Midbrain (tissue), 1 donor: Measurements from ENCODE around the gene MSMB.

Experiments used
- DNase-seq: peaks from one replicate; lab custom pipeline; 2025; lab: John Stamatoyannopoulos, UW

MSMB gene

DNA sequence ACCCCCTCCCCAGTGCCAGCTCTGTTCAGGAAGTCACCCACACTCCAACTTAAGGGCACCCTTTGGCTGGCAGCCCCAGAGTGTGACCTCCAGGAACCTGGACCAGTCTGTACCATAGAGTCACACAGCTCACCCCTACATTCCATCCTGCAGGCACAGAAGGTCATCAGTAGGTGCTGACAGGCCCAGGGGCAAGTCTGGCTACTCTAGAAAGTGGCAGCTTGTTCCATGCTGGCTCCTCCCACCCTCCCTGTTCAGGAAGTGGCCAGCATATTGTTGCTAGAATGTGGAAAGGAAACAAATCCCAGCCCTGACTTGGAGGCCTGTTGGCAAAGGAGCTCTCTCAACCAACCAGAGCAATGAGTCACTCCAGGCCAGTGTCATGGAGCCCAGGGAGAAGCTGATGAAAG is 12.5 kb downstream of the MSMB start:
- no peak for DNase-seq

DNA sequence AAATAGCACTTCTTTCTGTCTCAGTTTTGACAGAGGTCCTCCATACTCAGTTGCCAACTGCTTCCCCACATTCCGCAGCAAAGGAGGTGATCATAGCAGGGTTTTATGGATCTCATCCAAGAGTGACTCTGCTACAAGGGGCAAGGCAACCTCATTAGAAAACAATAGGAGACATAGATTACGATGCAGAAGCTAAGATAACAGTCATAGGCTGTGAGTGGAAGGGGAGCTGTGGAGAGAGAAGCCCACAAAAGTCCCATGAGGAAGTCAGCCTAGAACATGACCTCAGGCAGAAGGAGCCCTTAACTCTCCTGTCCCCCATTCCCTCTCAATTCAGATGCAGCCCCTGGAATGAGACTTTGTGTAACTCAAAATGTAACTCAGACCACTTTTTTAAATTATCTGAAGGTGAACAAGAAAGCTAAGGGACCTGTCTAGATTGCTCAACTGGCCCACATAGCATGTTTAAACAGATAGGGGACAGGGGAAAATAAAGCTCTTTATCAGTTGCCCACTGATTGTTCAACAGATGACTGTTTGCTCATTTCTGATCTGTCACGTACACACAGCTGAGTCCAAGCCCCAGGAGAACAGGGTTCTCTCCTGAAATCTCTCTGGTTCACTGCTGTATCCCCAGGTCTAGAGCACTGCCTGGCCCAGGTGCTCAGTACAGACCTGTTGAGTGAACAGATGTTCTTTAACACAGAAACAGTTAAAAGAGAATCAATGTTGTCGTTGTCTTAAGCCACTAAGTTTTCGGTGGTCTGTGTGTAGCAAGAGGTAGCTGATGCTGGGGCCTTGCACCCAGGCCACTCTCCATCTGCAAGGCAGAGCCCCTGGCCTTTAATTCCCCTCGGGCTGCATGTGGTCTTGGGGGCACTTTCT is 14.2 kb downstream of the MSMB start:
- no peak for DNase-seq

DNA sequence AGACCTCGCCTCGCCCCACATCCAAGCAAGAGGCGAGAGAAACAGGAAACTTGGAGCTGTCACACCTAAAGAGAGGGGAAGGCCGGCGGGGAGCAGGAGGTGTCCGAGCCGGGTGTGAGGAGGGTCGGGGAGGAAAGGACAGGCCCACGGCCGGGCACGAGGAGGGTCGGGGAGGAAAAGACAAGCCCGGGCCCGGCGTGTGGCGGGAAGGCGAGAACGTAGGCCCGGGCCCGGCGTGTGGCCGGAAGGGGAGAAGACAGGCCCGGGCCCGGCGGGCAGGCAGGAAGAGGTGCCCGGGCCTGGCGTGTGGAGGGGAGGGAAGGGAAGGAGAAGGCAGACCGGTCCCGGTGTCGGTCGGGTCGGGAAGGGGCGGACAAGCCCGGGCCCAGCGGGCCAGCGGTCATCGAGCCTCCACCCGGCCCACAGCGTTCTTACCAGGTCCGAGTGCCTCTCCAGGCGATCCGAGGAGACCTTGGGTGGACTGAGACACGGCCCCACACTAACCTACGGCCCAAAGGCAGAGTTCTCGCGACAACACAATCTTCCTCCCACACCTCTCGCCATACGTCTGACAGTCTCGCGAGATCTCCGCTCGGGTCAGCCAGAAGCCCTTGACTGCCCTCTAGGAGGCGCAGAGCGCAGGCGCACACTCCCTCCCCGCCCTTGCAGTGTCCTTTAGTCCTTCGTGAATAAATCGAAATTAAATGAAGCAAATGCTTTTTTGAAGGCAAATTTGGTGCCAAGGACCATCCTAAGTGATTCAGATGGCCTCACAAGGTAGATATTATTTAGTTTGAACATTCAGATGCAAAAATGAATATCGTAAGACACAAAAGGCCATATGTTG is 15.8 kb downstream of the MSMB start, which contains the start of gene NCOA4:
Gene NCOA4, minus strand, starts transcription at position 533 of the 847 bp plus-strand sequence. CDS start 13,943 bp downstream, outside the sequence.
- peak; percentile 95 for DNase-seq

DNA sequence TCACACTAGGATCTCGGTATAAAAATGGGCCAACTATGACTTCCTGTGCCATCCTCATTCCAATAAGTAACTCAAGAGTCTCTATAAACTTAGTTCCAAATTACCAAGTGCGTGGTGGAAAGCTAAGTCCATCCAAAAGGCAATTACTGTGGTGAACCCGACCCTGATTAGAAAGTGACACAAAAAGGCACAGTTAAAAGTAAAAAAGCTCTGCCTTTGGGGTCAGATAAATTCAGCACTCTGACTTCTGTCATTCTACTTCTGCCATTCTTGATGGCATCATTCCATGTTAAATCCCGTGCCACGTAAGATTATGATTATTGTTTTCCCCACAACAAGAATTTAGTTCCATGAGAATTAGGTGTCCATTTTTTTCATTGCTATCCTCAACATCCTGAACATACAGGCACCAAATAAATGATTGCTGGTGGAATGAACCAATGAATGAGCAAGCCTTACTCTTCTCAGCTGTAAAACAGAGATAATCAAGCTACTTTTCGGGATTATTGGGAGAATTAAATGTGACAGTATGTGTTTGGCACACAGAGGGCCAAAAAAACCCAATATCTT is 16.5 kb downstream of the MSMB start:
- DNase-seq: no peak

DNA sequence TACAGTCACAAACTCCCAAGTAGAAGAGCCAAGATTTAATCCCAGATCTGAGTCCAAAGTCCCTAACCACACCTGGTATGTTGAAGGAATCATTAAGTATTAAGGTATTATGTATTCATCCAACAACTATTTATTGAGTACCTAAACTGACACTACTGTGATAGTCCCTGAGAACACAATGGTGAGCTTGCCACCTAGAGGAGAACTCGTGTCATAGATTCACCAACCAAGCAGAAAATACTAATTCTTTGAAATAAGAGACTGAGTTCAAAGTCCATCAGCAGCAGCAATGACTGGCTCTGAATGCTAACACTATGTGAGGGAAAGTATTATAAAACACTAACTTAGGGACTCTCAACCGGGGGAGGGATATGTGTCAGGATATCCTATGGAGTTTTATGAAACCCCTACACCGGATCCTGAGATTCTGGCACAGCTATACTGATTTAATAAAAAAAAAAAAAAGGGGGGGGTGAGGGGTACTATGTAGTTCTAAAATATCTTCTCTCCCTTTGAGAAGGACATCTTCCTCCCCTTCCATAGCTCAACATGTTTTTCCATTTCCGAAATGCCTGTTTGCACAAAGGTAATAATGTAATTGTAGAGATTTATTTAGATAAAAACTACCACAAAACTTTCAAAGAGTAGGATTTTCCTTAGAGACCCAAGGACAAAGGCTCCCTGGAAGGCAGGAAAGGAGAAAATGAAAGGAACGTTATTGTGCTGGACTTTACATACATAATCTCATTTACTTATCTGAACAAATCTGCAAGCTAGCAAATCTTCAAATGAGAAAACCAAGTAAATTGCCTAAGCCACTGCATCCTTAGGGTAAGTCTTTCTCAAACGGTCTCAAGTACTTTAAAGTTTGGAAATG is 17.2 kb downstream of the MSMB start:
- DNase-seq: peak; percentile 21

DNA sequence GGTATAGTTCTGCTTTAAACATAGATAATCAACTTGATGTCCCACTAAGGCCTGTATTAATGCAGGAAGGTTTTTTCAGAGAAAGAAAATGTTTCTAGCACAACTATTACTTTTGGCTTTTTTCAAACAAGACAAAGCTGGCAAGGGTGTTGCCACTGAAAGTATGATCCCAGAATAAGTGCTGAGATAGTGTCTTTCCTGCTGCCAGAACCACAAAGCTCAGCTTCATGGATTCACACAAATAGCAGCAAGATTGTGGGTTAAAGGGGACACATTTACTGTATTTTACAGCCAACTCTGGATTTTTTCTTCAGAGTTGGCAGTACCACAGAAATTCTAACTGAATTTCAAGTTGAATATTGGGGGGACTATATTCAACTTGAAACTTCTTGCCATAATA is 20.0 kb downstream of the MSMB start:
- no peak for DNase-seq

DNA sequence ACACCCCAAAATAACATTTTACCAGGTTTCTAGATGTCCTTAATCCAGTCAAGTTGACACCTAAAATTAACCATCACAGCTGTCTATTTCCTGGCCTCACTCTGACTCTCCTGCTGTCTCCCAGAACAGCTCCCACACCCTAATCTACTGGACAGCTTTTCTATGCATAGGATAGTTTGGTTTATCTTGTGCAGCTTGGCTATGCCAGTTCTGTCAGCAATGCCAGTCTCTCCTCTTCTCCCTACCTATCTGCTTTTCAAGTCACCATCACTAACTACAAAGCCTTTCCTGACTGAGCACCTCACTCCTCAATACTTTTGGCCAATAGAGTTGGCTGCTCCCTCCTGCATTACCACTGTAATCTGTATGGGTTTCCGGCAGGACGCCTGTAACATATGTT is 20.7 kb downstream of the MSMB start:
- DNase-seq: no peak

DNA sequence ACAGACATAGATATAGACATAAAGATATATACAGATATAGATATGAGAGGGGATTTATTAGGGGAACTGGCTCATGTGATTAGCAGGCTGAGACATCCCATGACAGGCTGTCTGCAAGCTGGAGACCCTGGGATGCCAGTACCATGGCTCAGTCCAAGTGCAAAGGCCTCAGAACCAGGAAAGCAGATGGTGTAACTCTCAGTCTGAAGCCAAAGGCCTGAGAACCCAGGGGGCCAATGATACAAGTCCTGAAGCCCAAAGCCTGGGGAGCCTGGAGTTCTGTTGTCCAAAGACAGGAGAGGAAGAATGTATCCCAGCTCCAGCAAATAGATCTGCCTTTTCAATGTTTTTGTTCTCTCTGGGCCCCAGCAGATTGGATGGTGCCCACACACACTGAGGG is 21.1 kb downstream of the MSMB start:
- no peak for DNase-seq

DNA sequence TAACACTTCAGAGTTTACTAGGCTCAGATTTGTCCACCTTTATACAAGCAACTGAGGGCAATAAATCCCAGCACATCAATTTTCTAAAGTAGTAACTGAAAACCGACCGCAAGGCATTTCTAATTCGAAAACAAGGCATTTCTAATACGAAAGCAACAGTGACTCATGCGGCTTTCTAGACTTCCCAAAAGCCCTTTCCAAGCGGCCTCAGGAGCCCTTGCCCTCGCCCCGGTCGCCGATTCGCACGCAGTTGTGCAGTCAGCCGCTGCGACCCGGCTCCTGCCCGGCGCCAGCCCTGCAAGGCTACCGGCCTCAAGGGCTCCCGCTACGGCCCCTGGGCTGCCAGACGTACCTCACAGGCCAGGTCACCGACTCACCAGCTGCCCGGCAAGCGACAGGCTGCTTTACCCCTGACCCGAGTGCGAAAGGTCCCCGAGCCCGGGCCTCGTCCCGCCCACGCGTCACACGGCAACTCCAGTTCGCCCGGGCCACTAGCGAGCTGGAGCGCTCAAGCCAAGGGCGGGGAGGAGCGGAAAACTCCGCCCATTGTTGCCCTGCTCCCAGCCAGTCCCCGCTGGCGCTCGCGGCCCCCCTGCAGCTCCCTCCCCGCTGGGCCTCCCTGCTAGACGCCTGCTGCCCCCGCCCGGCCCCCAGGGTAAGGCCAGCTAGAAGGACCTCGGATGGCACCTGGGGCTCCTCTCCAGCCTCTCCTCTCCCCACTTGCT is 22.9 kb downstream of the MSMB start:
- DNase-seq: peak; percentile 91

DNA sequence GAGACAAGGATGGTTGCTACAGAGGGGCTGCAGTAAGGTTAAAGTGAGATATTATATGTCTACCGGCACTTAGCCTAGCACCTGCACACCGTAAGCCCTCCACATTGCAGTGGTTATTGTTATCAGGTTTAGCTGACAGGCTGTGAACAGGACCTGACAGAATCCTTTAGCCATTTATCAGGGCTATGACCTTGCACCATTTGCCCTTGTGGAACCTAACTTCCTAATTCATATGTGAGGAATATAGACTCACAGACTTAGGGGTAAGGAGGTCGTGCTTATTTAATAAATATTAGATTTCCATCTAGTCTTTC is 25.8 kb downstream of the MSMB start:
- DNase-seq: no peak

DNA sequence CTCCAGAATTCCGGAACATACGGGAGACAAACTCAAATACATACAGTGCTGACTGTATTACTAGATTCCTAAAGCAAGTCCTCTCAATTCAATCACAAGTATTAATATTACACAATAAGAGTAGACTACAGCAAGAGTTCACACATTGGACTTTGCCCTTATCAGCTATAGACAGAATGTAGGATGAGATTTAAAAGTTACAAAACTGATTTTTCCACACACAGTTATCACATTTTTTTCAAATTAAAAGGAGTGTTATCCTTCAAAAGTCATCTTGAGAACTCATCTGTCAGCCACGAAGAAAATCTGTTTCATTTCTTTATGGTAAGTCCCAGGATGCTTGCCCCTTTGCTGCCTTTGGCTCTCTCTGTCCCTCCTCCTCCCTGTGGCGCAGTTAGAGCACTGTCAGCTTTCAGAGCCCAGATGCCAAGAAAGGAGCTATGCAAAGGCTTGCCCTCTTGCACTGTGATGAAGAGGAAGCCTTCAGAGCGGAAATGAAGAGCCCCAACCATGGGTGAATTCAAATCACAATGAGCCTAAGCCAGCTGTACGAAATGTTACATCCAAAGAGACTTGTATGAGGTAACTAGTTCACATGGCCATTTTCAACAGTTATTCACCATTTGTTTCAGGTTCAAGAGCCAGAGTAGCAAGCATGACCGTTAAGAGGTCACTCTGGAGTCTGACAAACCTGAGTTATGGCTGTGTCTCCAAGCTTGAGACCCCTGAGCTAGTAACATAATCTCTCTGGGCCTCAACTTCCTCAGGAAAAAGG is 26.3 kb downstream of the MSMB start:
- DNase-seq: peak; percentile 30

DNA sequence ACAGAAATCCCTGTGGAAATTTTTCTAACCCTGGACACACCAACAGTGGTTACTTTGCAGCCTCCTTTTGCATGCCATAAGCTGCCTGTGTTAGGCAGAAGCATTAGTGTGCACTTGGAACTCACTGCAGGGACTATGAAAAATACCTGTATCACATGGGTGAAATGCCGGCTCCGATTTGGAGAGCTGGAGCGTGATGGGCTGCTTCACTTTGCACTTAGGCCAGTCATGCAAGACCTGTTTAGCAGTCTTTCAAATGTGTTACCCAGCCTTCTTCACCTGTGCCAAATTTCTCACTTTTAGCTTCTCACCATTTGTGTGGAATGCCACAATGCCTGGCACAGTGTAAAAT is 26.9 kb downstream of the MSMB start:
- no peak for DNase-seq

DNA sequence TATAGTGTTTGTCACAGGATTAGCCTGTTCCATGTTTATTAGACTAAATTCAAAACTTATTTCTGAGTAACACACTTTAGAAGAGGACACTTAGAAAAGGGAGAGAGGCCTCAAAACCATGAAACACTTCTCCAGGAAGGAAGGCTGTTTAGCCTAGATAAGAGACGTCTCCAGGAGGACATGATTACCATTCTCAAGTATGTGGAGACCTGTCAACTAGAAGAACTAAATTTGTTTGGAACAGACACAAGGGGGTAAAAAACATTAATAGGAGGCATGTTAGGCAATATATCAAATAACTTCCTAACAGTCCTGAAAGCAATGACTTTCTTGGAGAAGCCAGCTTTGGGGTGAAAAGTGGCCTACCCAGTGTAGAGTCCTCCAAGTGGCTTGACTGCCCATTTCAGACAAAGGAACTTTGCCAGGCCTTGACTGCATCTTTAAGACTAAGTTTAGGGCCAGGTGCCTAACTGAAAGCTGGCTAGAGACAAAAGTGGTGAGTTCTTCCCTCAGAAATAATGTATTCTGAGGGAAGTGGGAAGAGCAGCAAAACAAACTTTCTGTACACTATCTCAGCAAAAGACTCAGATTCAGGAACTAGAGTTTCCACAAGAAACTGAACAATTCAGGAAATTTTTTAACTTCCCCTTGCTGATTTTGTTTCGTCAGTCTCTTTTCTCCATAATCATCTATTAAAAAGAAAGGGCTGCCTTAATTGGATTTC is 27.5 kb downstream of the MSMB start:
- no peak for DNase-seq

DNA sequence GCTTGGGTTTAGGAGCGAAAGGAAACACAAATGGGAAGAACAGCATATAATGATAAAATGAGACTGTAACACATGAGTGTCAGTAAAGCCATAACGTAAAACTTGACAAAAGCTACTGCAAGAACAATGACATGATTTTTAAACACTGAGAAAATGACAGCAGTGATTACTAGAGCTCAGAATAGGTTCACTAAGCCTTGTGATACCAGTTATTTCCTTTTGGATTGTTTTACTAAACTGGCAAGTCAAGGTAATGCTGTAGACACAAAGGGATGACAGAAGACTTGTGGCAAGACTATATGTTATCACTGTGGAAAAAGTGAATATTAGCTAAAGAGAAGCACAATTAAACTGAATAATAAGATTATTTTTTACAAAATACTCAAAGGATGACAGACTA is 28.3 kb downstream of the MSMB start:
- DNase-seq: no peak

DNA sequence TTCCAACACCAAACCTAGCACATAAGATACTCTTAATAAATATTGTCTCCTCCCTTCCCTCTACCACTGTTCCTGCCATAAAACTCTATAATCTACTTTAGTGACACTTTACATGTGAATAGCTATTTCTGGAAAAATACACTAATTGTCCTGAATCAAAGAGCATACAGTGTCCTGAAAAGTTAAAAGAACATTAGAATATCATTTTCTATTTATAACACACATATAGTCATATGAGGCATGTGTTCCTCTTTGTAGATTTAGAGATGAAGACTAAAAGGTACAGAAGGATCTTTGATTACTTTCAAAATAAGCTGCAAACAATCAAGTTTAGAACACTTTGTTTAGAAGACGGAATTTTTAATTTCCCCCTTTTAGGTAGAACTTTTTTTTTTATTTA is 29.3 kb downstream of the MSMB start:
- DNase-seq: no peak

DNA sequence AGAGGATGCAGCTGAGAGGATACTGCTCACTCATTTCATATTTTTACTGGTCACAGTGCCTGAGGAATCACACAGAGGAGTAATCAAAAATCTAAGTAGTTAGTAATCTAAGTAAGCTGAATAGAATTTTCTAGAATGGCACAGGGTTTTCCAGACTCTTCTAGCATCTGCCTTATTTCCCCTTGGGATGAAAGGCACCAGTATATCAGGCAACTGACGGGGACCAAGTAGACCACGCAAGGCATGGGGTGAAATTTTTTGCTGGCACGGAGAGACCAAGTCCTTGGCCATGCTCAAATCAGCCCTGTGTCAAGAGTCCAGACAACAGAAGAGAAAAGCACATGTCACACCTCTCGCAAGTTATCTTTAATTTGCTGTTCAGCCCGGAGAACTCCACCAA is 29.9 kb downstream of the MSMB start:
- DNase-seq: no peak

DNA sequence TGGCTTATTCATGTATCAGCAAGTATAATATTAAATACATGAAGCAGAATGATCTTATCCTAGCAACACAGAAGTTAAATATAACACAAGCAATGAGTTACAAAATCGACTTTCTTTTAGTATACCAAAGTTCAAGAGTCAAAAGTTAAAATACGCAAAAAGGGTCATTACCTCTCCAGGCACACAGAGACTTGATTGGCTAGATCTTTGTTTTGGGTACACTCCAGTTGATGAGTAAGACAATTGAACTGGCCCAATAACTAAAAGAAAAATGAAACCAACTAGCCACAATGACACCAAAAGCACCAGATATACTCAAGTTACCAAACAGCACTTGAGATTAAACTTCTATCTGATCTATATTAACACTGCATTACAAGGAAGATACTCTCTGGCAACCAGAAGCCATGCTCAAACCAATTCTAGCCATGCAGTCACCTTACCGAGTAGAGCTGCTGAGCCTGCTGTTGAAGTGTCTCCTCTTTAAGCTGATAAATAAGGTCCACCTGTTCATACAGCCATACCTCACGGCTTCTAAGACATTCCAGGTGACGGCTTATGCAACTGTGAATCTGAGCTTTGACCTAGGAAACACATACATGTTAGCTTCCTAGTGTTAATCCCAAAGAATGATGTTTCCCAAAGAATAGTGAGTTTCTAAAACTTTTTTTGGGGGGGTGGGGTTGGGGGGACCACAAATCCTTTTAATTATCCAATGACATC is 31.2 kb downstream of the MSMB start:
- no peak for DNase-seq

DNA sequence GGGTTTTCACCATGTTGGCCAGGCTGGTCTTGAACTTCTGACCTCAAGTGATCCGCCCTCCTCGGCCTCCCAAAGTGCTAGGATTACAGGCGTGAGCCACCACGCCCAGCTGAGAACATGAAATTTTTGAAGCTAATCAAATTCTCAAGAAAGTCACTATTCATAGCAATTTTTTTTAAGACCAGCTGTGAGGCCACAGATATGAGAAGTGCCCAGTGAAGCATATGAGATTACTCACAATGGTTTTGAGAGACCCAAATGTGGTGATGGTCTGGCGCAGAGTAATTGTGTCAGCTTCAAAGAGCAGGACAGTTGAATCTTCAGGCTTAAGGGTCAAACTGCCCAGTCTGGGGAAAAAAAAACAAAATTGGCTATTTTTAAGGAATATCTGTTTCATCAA is 31.9 kb downstream of the MSMB start:
- no peak for DNase-seq

DNA sequence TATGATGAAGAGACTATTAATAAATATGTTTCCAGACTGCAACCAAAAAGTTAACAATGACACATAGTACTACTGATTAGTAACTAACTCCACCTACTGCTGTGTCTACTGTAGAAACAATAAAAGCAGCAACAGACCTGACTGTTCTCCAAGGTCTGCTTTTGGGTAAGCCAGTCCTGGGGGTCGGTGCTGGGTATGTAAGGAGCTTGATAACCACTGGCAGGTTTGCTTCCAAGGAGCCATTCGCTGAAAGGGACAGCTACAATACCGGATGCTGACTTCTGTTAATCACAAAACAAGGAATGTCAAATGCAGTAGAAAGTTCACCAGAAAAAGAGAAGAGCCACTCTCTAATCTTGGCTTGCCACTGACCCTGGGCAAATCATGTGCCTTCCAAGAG is 33.3 kb downstream of the MSMB start:
- DNase-seq: no peak
